Measurements from ENCODE around the gene TXLNB.

GRCh38 chr6:139275279-139276055 is 16.3 kb downstream of the TXLNB start:
- TF ChIP-seq POLR2AphosphoS5 (IDR thresholded peaks at IDR 0.05; ENCODE audit: insufficient read depth, low read depth, low read length) (no peak), EZH2 (IDR thresholded peaks at IDR 0.05; ENCODE audit: borderline replicate concordance, low read depth, low read length, severe bottlenecking) (no peak), CTCF (IDR thresholded peaks at IDR 0.05; ENCODE audit: extremely low read depth in 1 of 2, insufficient read depth in 1 of 2, low read depth in 1 of 2, low read length in 2 of 2) (no peak), POLR2A (IDR thresholded peaks at IDR 0.05; ENCODE audit: low read depth, low read length) (no peak), MYC (IDR thresholded peaks at IDR 0.05; ENCODE audit: low read depth, low read length) (no peak)

Data from endothelial cell of umbilical vein (primary cell).